ENCODE data around the gene ACACB.

ACACB gene

DNA sequence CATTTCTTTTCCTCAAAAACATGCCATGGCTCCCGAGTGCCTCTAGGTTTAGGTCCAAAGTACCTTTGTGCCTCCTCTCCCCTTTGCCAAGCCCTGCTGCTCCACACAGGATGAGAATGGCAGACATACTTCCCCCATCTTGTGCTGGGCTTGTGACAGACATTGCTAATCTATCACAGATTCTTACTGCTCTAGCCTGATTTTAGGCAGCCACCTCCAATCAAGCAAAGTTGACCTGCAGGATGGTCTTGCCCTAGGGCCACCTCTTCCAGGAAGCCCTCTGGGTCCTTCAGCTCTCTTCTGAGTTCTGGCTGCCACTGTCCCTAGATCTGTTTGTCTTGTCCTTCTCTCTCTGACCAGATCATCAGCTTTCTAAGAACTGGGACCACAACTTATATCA, 172.2 kb downstream of the ACACB start:
- no peak overlapping the region for H3K4me3 ChIP-seq (ENCODE audit: low read depth, low read length)
- no peak for DNase-seq (ENCODE audit: low read depth)

DNA sequence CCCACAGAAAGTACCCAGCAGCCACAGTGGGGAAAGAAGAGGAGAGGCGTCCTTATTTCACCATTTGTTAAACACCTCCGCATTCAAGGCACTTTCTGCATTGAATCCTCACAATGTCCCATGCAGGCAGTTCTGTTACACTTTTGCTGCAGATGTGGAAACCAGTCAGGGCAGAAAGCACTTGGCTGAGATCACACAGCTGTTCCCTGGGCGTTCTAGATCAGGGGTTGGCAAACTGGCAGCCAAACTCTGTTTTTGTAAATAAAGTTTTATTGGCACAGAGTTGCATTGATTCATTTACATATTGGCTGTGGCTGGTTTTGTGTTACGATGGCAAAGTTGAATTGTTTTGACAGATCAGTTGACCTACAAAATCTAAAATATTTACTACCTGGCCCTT, 172.6 kb downstream of the ACACB start:
- no peak for DNase-seq (ENCODE audit: low read depth)
- no peak overlapping the region for H3K4me3 ChIP-seq (ENCODE audit: low read depth, low read length)

DNA sequence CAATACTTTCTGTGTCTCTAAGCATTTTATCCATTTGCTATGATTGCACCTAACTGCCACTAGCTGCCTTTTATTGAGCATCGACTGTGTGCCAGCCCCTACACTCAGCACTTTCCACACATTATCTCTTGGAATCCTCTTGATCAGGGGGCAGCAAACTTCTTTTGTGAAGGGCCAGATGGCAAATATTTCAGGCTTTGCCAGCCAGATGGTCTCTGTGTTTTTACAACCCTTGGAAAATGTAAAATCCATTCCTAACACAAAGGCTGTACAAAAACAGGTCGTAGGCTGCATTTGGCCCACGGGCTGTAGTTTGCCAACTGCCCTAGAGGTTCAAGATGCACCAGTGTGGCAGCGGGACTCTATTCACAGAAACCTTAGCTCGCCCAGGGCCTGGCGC, 173.2 kb downstream of the ACACB start:
- DNase-seq (ENCODE audit: low read depth) = no peak
- H3K4me3 ChIP-seq (ENCODE audit: low read depth, low read length) = no peak overlapping the region

DNA sequence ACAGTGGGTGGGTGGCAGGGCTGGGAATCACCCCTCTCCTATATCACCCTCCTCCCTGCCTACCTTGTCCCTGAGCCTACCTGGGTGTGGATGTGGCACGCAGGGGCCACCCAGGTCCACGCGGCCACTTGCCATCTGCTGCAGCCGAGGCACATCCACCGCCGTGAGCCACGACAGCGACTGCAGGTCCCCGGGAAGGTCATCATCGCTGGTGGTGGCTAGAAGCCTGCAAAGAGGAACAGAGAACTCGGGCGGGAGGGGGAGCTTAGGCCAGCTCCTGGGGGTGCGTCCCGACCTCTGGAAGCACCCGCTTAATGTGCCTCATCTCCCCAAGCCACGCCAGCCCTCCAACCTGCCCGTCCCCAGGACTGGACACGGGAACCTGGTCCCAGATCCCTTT, 173.7 kb downstream of the ACACB start:
- no peak overlapping the region for H3K4me3 ChIP-seq (ENCODE audit: low read depth, low read length)

DNA sequence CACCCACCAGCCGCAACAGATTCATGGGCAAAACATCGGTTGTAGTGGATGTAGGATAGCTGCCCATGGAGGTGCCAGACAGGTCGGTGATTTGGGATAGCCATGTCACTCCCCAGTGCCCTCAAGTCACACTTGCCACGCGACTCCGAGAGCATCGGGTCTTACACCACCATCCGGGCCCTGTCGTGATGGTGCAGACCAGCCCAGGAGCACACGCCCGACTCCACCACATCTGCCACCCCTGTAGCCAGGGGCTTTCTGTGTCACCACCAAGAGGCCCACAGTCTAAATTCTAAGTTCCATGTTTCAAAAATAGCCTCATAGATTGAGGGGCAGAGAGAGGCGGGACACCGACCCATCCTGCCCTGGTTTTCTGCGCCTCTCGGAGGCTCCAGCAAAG, 174.7 kb downstream of the ACACB start:
- no peak overlapping the region for H3K4me3 ChIP-seq (ENCODE audit: low read depth, low read length)
- DNase-seq (ENCODE audit: low read depth) = no peak

More for the DNA sequence above, 173.7 kb downstream of the ACACB start:
- DNase-seq (ENCODE audit: low read depth) = no peak

DNA sequence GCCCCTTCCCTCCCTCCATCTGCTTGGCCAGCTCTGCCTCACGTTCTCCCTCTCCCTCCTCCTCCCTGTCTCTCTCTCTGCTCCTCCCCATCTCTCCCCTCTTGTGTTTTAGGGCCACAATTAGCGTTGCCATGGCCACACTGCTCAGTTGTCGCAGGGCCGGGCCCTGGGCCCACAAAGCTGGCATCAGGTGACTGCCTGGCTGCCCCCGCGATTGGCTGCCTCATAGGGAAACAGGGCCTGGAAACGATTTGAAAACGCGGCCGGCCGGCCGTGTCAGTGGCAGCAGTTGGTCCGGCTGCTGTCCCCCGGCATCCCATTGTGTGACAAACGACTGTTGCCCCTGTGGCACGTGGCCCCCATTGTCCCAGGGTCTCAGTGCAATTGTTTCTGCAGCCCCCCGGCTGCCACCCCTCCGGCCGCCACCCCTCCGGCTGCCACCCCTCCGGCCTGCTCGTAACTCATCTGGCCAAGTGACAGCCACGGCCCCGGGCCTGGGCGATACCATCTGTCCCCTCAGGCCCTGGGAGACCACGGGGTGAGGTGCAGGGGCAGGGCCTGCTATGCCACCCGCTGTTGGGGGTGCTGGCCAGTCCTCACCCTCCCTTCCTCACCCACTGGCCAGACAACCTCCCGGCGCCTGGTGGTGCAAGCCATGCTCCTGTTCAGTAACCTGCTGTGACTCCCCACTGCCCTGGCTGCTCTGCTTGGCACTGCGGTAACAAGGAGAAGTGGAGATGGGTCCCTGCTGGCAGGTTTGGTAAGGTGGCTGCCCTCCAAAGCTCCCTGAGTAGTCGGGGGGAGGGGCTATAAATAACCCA, 175.3 kb downstream of the ACACB start:
- H3K4me3 ChIP-seq (ENCODE audit: low read depth, low read length) = no peak overlapping the region
- DNase-seq (ENCODE audit: low read depth) = no peak

DNA sequence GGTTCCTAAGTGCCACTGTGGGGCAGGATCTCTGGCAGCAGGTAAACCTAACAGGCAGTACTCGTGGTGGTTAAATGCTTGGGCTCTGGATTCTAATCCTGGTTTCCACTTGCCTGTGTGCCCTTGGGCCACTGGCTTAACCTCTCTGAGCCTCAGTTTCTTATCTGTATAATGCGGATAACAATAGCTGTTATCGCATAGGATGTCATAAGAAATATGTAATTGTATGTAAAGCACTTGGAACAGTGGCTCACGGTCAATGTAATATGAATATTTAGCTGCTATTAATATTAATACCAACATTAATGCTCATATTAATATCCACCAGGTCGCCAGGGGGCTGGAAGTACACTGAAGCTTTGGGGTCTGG, 175.9 kb downstream of the ACACB start:
- no peak for DNase-seq (ENCODE audit: low read depth)
- no peak overlapping the region for H3K4me3 ChIP-seq (ENCODE audit: low read depth, low read length)

DNA sequence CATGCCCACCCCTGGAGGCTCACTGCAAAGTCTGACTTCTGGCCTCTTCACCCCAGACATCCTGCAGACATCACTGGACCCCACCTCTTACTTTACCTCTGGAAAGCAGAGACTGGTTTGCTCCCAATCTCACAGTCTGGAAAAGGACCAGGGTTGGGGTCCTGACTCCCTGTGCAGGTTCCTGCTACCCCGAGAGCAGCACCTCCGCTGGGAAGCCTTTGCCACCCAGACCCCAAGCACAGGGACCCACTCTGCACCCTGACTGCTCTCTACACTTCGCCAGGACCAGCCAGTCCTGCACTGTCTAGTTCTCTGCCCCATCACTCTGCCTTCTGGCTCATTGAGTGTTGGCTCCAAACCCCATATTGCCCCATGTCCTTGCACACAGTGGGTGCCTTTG, 176.7 kb downstream of the ACACB start:
- H3K4me3 ChIP-seq (ENCODE audit: low read depth, low read length) = no peak overlapping the region
- DNase-seq (ENCODE audit: low read depth) = no peak

DNA sequence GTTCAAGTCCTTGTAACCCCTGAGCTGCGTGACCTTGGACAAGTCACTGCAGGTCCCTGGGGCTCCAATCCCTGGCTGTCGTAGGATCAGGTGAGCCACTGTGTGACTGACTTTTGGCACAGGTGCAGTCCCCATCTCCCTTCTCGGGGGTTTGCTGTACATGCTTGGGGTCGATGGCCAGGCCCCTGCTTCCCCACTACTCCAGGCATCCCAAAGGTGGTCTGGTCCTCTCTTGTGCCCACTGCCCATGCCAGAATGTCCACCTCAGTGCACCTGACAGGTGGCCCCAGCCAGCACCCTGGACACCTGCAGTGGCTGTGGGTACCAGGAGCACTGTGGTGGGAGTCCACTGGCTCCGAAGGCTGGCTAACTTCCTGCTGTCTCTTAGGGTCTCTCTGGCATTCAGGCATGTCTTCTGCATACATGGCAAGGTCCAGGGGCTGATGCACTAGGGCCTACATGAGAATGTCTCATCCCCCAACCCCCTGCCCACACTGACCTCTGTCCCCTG, 178.0 kb downstream of the ACACB start:
- DNase-seq (ENCODE audit: low read depth) = no peak
- no peak overlapping the region for H3K4me3 ChIP-seq (ENCODE audit: low read depth, low read length)

DNA sequence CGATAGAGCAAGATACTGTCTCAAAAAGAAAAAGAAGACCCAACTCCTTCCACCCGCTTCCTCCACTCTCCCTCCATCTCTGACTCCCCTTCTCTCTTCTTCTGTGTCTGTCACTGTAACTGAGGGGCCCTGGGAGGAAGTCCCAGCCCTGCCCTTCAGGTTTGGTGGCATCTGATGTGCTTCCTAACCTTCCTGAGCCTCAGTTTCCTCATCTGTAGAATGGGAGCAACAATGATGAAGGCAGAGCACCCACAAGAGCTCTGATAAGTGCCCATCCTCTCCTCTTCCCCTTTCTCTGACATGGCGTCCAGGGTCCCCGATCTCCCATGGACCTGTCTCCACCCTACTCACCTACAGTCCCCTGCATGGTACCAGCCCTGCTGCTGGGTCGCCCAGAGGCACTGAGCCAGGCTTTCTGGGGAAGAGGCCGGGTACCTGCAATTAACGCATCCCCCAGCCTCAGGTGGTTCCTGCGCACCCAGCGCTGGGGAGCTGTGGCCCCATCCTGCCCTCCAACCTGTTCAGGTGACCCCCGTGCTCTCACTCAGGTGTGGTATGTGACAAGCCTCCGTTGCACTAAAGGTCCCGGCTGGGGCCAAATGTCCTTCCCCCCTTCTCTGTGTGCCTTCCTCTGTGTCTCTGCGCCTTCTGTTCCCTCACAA, 179.5 kb downstream of the ACACB start:
- no peak overlapping the region for H3K4me3 ChIP-seq (ENCODE audit: low read depth, low read length)
- no peak for DNase-seq (ENCODE audit: low read depth)

DNA sequence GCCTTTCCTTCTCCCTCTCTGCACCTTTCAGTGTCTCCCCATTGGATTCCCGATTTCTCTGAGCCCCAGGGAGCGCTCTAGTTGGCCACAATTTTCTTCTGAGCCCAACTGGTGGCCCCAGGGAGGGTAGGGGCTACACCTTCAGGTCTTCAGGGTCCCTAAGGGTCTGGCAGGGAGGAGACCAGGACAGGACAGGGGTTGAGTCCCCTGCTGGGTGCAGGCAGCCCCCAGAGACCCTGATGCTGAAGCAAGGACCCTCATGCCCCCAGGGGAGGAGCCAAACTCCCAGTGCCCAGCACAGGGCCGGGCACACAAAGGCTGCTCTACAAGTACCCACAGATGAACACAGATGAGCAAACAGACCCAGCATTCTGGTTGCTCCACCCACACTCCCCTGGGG, 180.0 kb downstream of the ACACB start:
- no peak for DNase-seq (ENCODE audit: low read depth)
- H3K4me3 ChIP-seq (ENCODE audit: low read depth, low read length) = no peak overlapping the region

DNA sequence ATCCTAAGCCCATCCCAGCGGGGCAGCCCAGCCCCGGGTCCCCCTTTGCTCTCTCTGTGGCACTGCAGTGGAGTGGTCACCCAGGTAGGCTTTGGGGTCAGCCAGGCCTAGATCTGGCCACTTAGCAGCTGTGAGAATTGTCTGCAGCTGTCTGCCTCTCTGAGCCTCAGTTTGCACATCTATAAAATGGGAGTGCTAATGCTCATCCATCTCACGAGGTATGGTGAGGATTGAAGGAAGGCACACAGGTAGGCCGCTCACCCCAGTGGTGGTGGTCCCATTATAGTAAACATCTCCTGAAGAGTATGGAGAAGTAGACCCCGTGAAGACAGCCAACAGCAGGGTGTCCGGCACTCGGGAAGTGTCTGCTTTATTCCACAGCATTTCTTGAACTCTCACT, 183.5 kb downstream of the ACACB start:
- H3K4me3 ChIP-seq (ENCODE audit: low read depth, low read length) = no peak overlapping the region
- no peak for DNase-seq (ENCODE audit: low read depth)

DNA sequence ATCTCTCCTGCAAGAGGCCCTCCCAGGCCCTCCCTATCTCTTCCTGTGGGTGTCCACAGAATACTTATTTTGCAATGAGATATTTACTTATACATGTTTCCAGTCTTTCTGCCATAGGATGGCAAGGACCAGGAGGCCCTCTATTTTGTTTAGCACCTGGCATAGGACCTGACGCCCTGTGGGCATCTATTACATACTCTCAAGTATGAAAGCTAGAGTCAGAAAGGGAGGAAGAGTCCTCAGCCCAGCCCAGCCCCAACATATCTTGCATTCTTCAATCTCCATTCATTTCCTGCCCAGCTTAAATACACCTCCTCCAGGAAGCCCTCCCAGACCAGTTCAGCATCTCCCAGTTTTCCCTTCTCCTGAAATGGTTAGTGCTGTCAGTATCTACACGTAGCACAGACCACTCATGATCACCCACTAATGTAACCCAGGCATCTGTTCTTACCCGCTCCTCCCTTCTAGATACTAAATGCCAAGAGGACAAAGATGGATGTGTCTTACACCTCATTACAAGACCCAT, 185.3 kb downstream of the ACACB start:
- no peak for DNase-seq (ENCODE audit: low read depth)

DNA sequence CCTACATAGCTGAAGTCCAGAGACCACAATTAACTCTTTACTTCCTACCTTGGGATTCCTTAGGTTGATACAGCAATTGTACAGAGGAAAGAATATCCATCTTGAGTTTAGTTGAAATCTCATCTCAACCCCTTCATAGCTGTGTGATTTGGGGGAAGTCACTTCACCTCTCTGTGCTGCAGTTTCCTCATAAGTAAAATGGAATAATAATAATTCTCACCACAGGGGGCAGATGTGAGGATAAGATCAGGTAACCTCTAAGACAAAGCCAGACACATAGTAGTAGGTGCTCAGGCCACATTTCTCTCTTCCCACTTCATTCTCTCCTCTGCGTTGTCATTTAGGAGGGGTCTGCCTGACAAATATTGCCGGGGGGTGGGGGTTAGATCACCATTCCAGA, 186.0 kb downstream of the ACACB start:
- no peak for DNase-seq (ENCODE audit: low read depth)
- H3K4me3 ChIP-seq (ENCODE audit: low read depth, low read length) = no peak overlapping the region

More for the DNA sequence above, 185.3 kb downstream of the ACACB start:
- no peak overlapping the region for H3K4me3 ChIP-seq (ENCODE audit: low read depth, low read length)

DNA sequence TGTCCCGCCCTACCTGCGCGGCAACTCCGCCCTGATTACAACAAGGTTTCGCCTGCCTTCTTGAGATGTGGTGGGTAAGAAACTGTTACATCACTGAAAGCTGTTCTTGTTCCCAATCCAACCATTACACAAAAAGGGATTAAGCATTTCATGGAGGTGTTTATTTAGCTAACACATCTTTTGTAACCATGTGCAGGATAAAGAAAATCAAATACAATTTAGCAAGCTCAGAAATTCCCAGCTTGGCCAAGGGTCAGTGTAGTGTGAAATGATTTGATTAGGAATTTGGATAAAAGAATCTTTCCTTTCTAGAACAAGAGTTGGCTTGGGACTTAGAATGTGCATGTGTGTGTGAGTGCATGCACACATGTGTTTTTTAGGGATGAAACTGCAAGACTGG, 186.4 kb downstream of the ACACB start:
- DNase-seq (ENCODE audit: low read depth) = no peak
- no peak overlapping the region for H3K4me3 ChIP-seq (ENCODE audit: low read depth, low read length)

DNA sequence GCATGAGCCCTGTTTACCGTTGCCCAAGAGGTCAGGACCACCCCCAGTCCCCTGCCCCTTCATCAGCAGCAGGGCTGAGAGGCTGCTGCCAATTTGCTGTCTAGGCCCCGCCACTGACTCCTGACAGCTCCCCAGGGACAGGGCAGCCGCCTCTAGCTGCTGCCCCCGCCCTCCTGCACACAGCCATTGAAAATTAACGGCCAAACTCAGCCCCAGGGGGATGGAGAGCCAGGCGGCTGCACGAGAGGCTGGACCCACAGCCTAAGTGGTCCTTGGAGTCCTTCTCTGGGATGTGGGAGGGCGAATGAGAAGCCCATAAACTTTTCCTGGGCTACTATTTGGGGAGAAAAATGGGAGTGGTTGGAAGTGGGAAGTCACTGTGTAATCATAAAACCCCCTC, 188.1 kb downstream of the ACACB start:
- no peak overlapping the region for H3K4me3 ChIP-seq (ENCODE audit: low read depth, low read length)
- no peak for DNase-seq (ENCODE audit: low read depth)

DNA sequence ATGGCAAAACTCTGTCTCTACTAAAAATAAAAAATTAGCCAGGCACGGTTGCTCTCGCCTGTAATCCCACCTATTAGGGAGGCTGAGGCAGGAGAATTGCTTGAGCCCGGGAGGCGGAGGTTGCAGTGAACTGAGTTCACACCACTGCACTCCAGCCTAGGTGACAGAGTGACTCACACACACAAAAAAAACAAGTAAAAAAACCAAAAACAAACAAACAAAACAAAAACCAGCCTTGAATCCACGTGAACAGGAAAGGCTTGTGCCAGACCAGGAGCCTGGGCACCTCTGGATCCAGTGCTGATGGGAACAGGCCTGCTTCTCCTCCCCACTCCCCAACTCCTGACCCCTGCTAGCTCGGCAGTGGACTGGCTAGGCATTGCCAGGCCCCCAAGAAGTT, 189.2 kb downstream of the ACACB start:
- no peak overlapping the region for H3K4me3 ChIP-seq (ENCODE audit: low read depth, low read length)
- DNase-seq (ENCODE audit: low read depth) = no peak

DNA sequence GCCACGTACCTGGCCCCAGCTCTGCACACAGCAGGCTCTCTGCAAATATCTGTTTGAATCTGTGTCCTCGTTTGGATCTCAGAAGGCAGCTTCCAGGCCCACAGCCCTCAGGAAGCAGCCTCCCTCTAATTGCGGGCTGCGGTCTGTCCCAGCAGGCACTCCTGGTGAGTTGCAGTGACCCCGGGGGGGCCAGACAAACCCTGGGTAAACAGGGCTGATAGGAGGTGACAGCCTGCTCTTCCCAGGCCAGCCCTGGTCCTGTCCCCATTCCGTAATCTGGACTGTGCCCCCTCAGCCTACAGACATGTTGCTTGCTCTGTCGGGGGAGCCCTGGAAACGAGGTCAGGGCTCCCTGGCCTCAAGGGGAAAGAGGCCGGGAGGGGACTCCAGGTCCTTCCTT, 190.7 kb downstream of the ACACB start:
- no peak for DNase-seq (ENCODE audit: low read depth)
- no peak overlapping the region for H3K4me3 ChIP-seq (ENCODE audit: low read depth, low read length)

DNA sequence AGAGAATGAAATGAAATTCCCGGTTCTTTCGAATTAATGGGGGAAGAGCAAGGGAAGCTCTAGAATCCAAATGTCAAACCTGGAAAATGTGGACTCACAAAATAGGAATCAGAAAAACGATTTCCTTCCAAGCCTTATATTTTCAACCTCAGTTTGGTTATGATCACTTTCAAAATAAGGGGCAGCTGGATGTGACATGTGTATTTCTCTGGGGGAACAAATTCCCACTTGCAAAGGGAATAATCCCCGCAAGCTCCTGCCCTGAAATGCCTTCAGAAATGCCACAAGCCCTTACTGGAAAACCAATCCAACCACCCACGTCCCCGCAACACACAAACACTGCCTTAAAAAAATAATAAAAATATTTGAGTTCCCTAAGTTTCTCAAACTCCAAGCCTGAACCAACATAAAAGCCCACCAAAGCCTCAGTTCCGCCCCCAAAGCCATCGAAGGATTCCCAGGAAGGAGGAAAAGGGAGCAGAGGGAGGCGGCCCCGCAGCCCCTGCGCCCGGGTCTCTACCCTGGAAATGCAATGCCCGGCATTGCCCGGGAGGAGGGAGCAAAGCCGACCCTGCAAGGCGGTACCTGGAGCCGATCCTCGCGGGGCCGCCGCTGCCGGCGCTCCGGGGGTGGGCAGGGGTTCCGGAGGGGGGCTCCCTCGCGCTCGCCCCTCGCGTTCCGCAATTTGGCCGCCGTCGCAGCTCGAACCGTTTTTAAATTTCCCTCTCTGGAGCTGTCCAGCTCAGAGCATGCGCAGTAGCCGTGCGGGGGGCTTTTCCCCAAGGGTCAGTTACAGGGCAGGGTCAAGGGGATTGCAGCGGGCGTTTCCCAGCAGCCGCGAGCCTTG, 192.4 kb downstream of the ACACB start, which contains the start of gene FOXN4:
Gene FOXN4, minus strand, starts transcription at position 751 of the 847 bp plus-strand sequence. CDS start 963 bp downstream, outside the sequence.
- peak within 1 kb of the TSS; percentile 8 for H3K4me3 ChIP-seq (ENCODE audit: low read depth, low read length)
- DNase-seq (ENCODE audit: low read depth) = no peak

Measured in skeletal muscle cell (primary cell).